OCI-LY3 (cell line): ENCODE results near the gene CAPN8.

Experiments used
- H2AFZ ChIP-seq: fragments of 200-600, 300-600 bp; shearing (Covaris generic); 2 replicates; pipeline ENCODE4 v1.6.0; 2014; ENCODE audit warnings: antibody characterized with exemption, low read depth, low read length
- H3K27ac ChIP-seq: fragments of 200-600, 300-600 bp; sonication (generic); 2 replicates; pipeline ENCODE4 v1.5.1; 2014; ENCODE audit warnings: mild to moderate bottlenecking, low read length, moderate library complexity, mixed read lengths
- H3K27me3 ChIP-seq: fragments of 200-600, 300-600 bp; sonication (generic); 2 replicates; pipeline ENCODE4 v1.6.1; 2014; ENCODE audit warnings: low read depth, low read length, mixed read lengths
- H3K36me3 ChIP-seq: fragments of 200-600, 300-600 bp; sonication (generic); replicated peaks from 2 replicates; pipeline ENCODE3; 2014; ENCODE audit warnings: low read depth, low read length, mixed read lengths
- H3K4me1 ChIP-seq: fragments of 300-600, 200-600 bp; sonication (generic); 2 replicates; pipeline ENCODE4 v1.6.1; 2014; ENCODE audit warnings: low read length, mixed read lengths
- H3K4me2 ChIP-seq: fragments of 200-600, 300-600 bp; sonication (generic); 2 replicates; pipeline ENCODE4 v1.6.1; 2014; ENCODE audit warnings: low read length, mixed read lengths
- H3K4me3 ChIP-seq: fragments of 300-600, 200-600 bp; sonication (generic); 2 replicates; pipeline ENCODE4 v1.5.1; 2014; ENCODE audit warnings: antibody characterized with exemption, mild to moderate bottlenecking, low read length, moderate library complexity
- H3K79me2 ChIP-seq: fragments of 300-600, 200-600 bp; shearing (Covaris generic); 2 replicates; pipeline ENCODE4 v1.6.1; 2014; ENCODE audit warnings: mild to moderate bottlenecking, low read length, mixed read lengths
- H3K9ac ChIP-seq: fragments of 300-600, 200-600 bp; shearing (Covaris generic); 2 replicates; pipeline ENCODE4 v1.6.0; 2014; ENCODE audit warnings: mild to moderate bottlenecking, low read length, moderate library complexity
- H3K9me3 ChIP-seq: fragments of 200-600, 300-600 bp; shearing (Covaris generic); 2 replicates; pipeline ENCODE4 v1.6.1; 2014; ENCODE audit warnings: low read length, mixed read lengths; ENCODE audit not compliant: insufficient read depth
- H4K20me1 ChIP-seq: fragments of 200-600, 300-600 bp; sonication (generic); 2 replicates; pipeline ENCODE4 v1.6.1; 2016; ENCODE audit warnings: low read length, mixed read lengths; ENCODE audit not compliant: insufficient read depth
- CTCF ChIP-seq: fragments of 200-600, 300-600 bp; sonication (generic); IDR thresholded peaks from 2 replicates; pipeline ENCODE4 v1.5.1; 2014; ENCODE audit warnings: antibody characterized with exemption, low read length, low read depth
- EZH2phosphoT487 ChIP-seq: fragments of 200-600 bp; shearing (Covaris generic); IDR thresholded peaks from 2 replicates; pipeline ENCODE4 v1.6.1; 2018; ENCODE audit warnings: antibody characterized with exemption, mixed run types, low read depth

Gene CAPN8

DNA sequence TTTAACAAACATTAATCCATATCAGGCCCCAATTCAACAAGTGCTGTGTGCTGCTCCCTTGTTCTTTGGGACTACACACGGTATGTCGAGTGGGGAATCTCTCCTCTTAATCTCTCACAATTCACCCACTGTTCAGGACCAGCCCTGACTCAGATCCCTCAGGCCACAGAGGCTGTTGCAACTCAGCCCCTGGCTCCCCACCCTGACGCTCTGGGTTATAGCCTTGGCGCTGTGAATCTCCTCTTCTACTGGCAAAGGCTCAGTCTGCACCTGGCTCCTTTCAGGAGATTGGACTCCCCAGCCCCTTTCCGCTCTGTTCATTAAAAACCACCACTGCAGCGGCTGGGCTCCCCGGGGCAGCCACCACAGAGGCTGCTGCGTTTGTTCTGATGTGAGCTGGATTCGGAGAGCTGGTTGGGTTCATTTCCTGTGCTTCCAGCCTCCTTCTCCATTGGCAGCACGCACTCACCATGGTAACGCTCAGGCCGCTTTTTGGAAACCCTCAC, 13.0 kb downstream of the CAPN8 start:
- Histone ChIP-seq H3K27me3 (peaks cover 39% of the 10 kb centered on the region), H3K9me3 (0 out of 2 replicates have a peak, but pooled peaks cover 3% of the 10 kb centered on the region), H3K27ac (no peak overlapping the region), H3K4me1 (no peaks in the 10 kb centered on the region), H3K36me3 (no peaks in the 10 kb centered on the region), H3K79me2 (no peaks in the 10 kb centered on the region), H3K4me2 (no peak overlapping the region), H3K4me3 (no peak overlapping the region), H3K9ac (no peak overlapping the region), H2AFZ (no peak overlapping the region), H4K20me1 (no peaks in the 10 kb centered on the region)
- TF ChIP-seq CTCF = no peak
- TF ChIP-seq EZH2phosphoT487 = no peak

GRCh38 chr1:223651291-223651991, 14.1 kb downstream of the CAPN8 start:
- H4K20me1 ChIP-seq = no peaks in the 10 kb centered on the region
- H3K36me3 ChIP-seq = no peaks in the 10 kb centered on the region
- no peak overlapping the region for H3K27ac ChIP-seq
- H2AFZ ChIP-seq = no peak overlapping the region
- H3K9me3 ChIP-seq = 0 out of 2 replicates have a peak, but pooled peaks cover 3% of the 10 kb centered on the region
- peaks cover 46% of the 10 kb centered on the region for H3K27me3 ChIP-seq
- H3K4me2 ChIP-seq = no peak overlapping the region
- no peaks in the 10 kb centered on the region for H3K4me1 ChIP-seq
- no peak overlapping the region for H3K9ac ChIP-seq
- H3K4me3 ChIP-seq = no peak overlapping the region
- TF ChIP-seq CTCF (no peak), EZH2phosphoT487 (no peak)
- H3K79me2 ChIP-seq = no peaks in the 10 kb centered on the region

DNA sequence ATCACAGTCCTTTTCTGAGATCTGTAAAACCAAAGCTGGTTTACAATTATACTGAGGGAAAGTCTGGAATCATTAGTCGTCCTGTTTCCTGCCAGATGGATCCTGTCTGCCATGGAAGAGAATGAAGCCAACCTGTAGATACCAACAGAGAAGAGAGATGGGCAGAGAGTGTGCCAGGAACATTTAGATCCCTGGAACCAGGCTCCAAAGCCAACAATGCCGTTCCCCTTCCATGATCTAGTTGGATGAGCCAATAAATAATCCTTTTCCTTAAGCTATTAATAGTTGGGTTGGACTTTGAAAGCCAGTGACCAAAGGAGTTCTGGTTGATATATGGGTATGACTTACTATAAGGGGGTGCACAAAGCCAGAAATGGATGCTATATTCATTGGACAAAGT, 15.0 kb downstream of the CAPN8 start:
- Histone ChIP-seq H4K20me1 (no peaks in the 10 kb centered on the region), H3K79me2 (no peaks in the 10 kb centered on the region), H3K27ac (no peak overlapping the region), H2AFZ (no peak overlapping the region), H3K9me3 (0 out of 2 replicates have a peak, but pooled peaks cover 3% of the 10 kb centered on the region), H3K4me1 (no peaks in the 10 kb centered on the region), H3K36me3 (no peaks in the 10 kb centered on the region), H3K4me3 (no peak overlapping the region), H3K4me2 (no peak overlapping the region), H3K9ac (no peak overlapping the region), H3K27me3 (peaks cover 51% of the 10 kb centered on the region)
- TF ChIP-seq CTCF (no peak), EZH2phosphoT487 (no peak)

- TF ChIP-seq CTCF (no peak), EZH2phosphoT487 (no peak)
- no peak overlapping the region for H3K4me3 ChIP-seq
- peaks cover 57% of the 10 kb centered on the region for H3K27me3 ChIP-seq
These were observed 16.3 kb downstream of the CAPN8 start for GRCh38 chr1:223649222-223649621.

More at GRCh38 chr1:223649222-223649621, 16.3 kb downstream of the CAPN8 start:
- Histone ChIP-seq H3K4me1 (no peaks in the 10 kb centered on the region), H3K9me3 (0 out of 2 replicates have a peak, but pooled peaks cover 3% of the 10 kb centered on the region), H3K27ac (no peak overlapping the region), H3K36me3 (no peaks in the 10 kb centered on the region), H3K79me2 (no peaks in the 10 kb centered on the region), H4K20me1 (no peaks in the 10 kb centered on the region), H2AFZ (no peak overlapping the region), H3K9ac (no peak overlapping the region), H3K4me2 (no peak overlapping the region)
